ENCODE measurements around the gene NAIP.
"Not testable (repeated sequence)": the region's sequence is repeated elsewhere in the genome, so short reads cannot be mapped to it uniquely, and the experiment has no call there.

The NAIP gene, protein sequence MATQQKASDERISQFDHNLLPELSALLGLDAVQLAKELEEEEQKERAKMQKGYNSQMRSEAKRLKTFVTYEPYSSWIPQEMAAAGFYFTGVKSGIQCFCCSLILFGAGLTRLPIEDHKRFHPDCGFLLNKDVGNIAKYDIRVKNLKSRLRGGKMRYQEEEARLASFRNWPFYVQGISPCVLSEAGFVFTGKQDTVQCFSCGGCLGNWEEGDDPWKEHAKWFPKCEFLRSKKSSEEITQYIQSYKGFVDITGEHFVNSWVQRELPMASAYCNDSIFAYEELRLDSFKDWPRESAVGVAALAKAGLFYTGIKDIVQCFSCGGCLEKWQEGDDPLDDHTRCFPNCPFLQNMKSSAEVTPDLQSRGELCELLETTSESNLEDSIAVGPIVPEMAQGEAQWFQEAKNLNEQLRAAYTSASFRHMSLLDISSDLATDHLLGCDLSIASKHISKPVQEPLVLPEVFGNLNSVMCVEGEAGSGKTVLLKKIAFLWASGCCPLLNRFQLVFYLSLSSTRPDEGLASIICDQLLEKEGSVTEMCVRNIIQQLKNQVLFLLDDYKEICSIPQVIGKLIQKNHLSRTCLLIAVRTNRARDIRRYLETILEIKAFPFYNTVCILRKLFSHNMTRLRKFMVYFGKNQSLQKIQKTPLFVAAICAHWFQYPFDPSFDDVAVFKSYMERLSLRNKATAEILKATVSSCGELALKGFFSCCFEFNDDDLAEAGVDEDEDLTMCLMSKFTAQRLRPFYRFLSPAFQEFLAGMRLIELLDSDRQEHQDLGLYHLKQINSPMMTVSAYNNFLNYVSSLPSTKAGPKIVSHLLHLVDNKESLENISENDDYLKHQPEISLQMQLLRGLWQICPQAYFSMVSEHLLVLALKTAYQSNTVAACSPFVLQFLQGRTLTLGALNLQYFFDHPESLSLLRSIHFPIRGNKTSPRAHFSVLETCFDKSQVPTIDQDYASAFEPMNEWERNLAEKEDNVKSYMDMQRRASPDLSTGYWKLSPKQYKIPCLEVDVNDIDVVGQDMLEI (N-terminal part only)

DNA sequence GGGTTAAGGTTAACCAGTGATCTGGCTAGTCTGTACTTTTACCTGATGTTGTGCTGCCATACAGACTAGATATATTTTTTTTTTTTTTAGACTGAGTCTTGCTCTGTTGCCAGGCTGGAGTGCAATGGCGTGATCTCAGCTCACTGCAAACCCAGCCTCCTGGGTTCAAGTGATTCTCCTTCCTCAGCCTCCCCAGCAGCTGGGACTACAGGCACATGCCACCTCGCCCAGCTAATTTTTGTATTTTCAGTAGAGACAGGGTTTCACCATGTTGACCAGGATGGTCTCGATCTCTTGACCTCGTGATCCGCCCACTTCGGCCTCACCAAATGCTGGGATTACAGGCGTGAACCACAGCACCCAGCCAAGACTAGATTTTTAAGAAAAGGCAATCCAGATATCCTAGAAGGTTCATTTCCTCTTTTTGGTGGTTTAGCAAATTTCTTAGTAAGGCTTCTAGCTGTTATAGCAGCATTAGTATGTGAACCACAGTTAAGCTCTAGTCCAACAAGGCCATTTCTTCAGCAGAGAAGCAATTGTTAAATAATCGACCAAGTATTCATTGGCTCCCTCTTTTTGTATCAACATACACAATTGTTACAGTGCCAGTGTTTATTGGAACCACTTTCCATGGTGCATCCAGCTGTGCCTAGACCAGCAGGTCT lies at the start of gene NAIP:
Gene NAIP, minus strand, starts transcription at position 51 of the 665 bp plus-strand sequence. CDS start 12,424 bp downstream, outside the sequence.
- ATAC-seq, DNase-seq: not testable (repeated sequence)

- ATAC-seq: peak; percentile 99
- not testable (repeated sequence) for DNase-seq
Measured at GRCh38 chr5:71067262-71067928, 42.3 kb upstream of the NAIP start, which contains the start of gene GTF2H2. Gene GTF2H2, minus strand, starts transcription at chr5:71067676. Its CDS starts 4,913 bp downstream, at chr5:71062763.

DNA sequence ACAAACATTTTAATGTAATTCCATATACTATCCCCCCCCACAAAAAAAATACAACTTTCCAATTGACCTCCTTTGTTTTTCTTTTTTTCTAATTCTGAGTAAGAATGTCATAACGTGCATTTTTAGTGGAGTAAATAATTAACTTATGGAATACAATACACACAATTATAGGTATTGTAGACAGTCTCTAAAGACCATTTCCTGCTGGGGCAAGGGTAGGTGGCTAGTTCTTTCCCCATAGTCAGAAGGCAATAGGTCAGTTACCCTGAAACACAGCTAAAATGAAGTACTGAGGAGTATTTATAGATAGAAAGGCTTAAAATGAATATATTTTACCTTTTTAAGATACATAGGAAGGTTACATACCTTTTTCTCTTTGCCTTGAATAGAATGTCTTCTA lies 36.2 kb upstream of the NAIP start:
- DNase-seq, ATAC-seq: not testable (repeated sequence)

DNA sequence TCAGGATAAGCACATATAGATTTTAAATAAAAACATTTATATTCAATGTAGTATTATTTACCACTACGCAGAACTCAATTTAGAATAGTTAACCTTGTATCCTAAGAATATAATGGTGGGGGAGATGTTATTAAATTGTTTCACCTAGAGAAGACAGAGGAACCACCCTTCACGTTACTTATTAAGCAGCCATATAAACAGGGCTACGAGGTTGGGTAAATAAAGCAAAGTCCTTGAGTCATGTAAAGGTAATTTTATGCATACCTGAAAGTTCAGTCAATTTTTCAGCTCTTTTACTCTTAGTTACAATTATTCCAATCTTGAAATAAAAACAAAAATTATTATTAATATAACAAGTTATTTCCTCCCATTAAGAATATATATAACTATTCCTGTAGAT lies 34.3 kb upstream of the NAIP start:
- not testable (repeated sequence) for ATAC-seq

GRCh38 chr5:71044808-71045207 lies 19.7 kb upstream of the NAIP start:
- DNase-seq, ATAC-seq: not testable (repeated sequence)

More for the DNA sequence above, 34.3 kb upstream of the NAIP start:
- not testable (repeated sequence) for DNase-seq

GRCh38 chr5:71044128-71044527 lies 19.0 kb upstream of the NAIP start:
- ATAC-seq, DNase-seq: not testable (repeated sequence)

DNA sequence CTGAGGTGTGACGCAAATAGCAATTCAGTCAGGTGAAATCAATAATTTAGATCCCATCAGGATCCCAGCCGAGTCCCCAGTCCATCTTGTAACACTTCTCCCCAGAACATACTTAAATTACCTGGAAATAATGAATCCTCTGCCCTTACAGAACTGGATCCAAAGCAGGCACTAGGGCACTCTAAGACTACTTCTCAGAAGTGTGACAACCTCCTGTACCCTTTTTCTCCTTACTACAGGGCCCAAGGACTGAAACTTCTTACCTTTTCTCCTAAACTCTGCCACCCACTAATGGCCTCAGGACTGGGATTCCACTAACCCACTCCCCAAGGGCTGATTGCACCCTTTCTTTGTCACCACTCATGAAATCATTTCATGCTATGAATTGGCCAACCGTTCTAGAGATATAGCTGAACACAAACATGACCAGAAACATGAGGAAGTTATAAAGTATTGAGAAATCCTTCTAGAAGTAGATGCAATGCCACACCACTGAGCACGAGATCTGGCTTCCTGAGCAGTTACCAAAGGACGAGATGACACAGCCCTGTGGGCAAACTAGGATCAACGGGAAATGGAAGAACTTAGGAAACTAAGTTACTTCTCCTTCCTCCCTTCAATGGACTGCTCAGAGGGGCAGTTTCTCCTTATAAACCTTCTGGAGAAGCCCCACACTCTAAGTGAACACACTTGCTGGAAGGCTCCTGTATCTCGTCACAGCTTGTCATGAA lies 6.1 kb upstream of the NAIP start:
- ATAC-seq, DNase-seq: not testable (repeated sequence)

DNA sequence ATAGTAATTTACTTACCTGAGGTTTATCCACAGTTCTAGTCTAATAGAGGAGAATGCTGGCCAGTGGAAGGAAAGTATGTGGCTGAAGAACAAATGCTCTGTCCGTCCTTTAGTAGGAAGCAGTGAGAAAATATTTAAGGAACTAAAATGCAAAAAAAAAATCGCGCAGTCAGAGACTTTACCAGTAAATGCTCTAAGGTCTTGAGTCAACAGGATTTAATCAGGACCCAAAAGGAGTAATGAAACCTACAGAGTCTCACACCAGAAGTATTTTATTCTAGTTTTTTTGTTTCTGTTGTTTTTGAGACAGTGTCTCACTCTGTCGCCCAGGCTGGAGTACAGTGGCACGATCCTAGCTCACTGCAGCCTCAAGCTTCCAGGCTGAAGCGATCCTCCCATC lies 4.5 kb downstream of the NAIP start:
- not testable (repeated sequence) for ATAC-seq, DNase-seq

DNA sequence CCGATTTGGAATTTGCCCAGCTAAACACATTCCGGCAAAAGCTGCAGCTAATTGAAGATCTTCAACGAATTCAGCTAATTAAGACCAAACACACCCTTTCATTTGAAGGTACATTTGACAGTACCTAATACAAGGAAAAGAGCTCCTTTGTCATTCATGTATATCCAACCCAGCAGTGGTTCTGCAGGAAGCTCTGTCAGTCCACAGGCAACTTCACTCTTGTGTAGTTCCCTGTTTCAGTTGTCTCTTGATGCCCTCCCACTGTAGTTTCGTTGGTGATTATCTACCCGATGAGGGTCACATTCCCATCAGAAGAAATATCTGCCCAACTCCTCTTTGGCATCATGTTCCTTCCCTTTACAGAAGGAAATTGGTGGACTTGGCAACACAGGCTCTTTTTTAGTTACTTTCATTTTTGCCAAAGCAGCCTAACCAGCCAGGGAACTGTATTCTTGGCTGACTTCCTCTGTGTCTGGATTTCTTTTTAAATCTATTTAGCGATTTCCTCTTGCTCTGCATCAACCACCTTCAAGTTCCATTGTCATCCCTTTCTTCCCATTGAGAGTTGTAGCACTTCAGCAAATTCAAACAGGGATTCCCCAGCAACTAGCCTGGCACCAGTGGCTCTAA lies 6.6 kb downstream of the NAIP start:
- not testable (repeated sequence) for ATAC-seq

DNA sequence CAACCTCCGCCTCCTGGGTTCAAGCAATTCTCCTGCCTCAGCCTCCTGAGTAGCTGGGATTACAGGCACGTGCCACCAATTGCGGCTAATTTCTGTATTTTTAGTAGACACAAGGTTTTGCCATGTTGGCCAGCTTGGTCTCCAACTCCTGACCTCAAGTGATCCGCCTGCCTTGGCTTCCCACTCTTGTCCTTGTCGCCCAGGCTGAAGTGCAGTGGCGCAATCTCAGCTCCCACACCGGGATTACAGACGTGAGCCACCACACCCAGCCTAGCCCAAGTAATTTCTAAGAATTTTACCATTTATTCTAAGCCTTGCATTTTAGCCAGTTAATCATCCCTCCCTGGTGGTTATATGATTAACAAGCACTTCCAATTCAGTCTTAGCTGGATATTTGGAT lies 11.0 kb downstream of the NAIP start:
- ATAC-seq (no peak), DNase-seq (no peak)

More for the DNA sequence above, 6.6 kb downstream of the NAIP start:
- DNase-seq: not testable (repeated sequence)

DNA sequence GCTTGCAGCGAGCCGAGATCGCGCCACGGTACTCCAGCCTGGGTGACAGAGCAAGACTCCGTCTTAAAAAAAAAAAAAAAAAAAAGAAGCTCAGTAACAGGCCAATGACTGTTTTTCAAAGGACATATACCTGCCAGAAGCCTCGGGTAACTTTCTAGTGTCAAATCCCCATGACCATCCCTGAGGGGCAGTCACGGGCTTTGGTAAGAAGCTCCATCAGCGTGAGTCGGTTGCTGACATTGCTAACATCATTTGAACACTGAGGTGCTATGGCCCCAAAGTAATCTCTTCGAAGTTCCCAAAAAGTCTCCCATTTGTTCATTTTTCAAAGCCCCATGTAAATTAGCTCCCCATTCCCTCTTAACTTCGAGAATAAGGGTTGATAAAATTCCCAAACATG lies 11.6 kb downstream of the NAIP start:
- DNase-seq (no peak), ATAC-seq (no peak)

DNA sequence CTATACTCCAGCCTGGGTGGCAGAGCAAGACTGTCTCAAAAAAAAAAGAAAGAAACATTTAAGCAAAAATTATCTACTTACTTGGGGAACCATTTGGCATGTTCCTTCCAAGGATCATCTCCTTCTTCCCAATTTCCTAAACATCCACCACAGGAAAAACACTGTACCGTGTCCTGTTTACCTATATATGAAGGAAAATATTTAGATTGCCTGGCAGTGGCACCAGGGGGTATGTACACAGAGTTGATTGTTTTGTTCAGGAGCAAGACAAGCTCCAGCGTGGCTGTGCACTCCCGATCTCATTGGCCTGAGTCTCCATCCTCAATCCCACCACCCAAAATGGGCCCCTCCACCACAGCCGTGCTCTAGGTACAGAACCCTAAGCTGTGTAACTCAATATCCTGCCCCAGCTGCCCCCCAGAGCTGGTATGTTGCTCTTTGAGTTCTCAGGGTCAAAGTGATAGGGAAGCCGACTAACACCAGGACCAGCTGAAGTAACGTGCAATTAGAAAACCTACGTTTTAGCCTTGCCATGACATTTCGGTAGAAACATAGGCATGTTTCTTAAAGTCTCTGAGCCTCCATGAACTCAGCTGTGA lies 13.8 kb downstream of the NAIP start:
- ATAC-seq: no peak
- no peak for DNase-seq

DNA sequence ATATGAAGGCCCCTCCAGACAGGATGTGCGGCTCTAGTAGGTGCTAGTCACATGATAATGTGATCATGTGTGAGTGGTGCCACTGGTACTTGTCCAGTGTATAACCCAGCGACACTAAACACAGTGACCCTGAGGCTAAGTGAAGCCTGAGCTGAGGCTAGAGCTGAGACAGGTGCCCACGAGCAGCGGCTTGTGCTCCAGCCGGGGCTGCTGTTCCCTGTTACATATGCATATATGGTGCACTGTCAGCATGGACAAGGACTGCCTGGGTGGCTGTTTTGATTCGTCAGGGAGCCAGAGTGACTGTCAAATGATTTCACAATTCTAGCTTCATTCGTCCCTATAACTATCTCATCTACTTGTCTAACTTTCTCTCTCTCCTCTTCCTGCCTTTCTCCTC lies 18.2 kb downstream of the NAIP start:
- DNase-seq, ATAC-seq: not testable (repeated sequence)

DNA sequence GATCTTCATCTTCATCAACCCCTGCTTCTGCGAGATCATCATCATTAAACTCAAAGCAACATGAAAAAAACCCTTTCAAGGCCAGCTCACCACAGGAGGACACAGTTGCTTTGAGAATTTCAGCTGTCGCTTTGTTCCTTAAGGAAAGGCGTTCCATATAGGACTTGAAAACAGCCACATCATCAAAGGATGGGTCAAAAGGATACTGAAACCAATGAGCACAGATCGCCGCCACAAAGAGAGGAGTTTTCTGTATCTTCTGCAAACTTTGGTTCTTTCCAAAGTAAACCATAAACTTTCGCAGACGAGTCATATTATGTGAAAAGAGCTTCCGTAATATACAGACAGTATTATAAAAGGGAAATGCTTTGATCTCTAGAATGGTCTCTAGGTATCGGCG lies 40.3 kb downstream of the NAIP start:
- DNase-seq: not testable (repeated sequence)
- peak; percentile 57 for ATAC-seq

DNA sequence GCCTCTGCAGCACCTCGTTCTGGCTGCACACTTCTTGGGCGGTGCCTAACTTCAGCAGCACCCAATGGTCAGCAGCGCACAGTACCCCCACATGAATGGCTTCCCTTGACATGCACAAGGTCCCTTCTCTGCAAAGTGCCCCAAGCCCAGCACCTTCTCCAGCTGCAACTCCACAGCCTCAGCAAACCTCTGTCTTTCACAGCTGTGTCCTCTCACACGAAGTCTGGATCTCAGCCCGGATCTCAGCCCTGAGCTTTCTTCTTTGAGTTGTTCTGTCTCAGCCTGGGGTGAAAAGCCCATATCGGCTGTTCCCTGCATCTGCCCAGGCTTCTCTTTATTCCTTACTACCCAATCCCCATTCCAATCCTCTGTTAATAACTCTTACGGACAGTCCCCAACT lies 57.9 kb downstream of the NAIP start:
- ATAC-seq, DNase-seq: not testable (repeated sequence)

DNA sequence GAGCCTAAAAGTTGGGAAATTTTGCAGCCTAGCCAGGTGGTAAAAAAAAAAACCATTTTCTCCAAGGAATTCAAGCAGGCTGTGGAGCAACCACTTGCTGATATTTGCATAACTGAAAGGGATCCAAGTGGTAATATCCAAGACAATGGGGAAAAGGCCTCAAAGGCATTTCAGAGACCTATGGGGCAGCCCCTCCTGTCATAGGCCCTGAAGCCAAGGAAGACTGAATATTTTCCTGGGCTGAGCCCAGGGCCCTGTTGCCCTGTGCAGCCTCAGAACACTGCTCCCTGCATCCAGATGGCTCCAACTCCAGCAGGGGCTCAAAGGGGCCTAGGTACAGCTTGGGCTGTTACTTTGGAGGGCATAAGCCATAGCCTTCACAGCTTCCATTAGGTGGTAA lies 60.6 kb downstream of the NAIP start:
- not testable (repeated sequence) for ATAC-seq, DNase-seq

DNA sequence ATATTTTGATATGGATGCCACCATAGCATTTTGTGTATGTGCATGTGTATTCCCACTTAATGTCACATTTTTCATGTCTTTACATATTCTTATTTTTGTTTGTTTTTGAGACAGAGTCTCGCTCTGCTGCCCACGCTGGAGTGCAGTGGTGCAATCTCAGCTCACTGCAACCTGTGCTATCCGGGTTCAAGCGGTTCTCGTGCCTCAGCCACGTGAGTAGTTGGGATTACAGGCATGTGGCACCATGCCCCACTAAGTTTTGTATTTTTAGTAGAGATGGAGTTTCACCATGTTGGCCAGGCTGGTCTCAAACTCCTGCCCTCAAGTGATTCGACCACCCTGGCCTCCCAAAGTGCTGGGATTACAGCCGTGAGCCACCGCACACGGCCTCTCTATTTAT lies 72.1 kb downstream of the NAIP start:
- not testable (repeated sequence) for DNase-seq, ATAC-seq

DNA sequence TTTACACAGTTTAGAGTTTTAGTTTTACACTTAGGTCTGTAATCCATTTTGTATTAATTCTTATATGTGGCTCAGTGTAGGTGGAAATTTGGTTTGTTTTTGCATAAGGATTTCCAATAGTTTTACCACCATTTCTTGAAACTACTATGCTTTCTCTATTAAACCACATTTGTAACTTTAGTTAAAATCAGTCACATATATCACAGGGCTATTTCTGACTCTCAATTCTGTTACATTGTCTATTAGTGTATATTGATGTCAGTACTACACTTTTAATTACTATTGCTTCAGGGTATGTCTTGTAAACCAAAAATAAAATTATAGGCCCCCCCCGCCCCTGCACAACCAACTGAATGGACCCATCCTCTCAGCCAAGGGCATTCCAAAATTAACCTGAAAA lies 92.6 kb downstream of the NAIP start:
- DNase-seq, ATAC-seq: not testable (repeated sequence)

DNA sequence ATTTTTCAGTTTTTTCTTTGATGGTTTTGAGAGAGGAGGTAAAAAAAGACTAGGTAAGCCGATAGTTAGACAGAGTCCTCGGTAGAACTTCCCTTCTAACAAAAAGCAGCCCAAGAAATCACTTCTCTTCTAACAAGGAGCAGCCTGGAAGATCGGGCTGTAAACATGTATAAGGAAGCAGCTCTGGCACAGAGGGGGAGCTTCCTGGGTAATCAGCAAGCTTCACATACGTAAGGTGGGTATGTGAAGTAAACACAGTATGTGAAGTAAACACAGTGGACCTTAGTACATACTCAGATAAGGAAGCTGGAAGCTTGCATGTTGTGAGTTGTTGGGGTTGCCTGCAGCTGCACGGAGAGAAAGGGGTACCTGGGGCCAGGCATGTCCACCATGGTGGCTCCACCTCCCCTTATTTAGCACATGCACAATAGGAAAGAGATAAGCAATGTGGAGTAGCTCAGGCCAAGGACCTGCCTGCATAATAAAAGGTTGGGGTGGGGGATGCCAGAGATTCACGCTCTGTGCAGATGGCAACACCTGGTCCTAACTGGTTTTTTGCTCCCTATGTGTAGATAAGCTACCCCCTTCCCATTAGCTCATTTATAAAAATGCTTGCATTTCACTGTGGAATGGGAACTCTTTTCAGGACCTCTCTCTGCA lies 93.3 kb downstream of the NAIP start:
- DNase-seq: not testable (repeated sequence)

More for the DNA sequence above, 93.3 kb downstream of the NAIP start:
- ATAC-seq: not testable (repeated sequence)

Data from stimulated activated naive CD8-positive, alpha-beta T cell treated with anti-CD3 and anti-CD28 coated beads, Interleukin-15, Interleukin-2, amounts not matched to agents 100 U/mL and 50 U/mL, for 24 hours (primary cell).